ENCODE results near the gene HSD11B2.

HSD11B2 gene

DNA sequence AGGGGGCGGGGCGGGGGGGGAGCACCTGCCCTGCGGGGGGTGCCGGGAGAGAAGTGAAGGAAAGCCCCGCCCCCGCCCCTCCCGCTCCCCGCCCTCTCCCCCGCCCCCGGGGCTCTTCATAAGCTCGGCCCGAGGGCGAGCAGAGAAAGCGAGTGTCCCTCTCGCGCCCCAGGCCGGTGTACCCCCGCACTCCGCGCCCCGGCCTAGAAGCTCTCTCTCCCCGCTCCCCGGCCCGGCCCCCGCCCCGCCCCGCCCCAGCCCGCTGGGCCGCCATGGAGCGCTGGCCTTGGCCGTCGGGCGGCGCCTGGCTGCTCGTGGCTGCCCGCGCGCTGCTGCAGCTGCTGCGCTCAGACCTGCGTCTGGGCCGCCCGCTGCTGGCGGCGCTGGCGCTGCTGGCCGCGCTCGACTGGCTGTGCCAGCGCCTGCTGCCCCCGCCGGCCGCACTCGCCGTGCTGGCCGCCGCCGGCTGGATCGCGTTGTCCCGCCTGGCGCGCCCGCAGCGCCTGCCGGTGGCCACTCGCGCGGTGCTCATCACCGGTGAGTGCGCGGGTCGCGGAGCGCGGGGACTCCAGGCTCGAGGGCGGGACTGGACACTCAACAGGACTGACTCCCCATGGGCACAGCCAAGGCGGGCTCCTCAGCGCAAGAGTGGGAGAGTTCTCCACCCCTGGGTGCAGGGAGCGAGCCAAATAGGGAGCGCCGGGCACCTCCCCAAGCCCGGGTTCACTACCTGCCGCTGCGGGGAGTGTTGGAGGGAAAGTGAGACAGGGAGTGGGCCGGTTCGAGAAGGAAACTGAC is at the start of gene HSD11B2:
HSD11B2 (plus strand) TSS at position 145 of the 798 bp plus-strand sequence; CDS start at position 273, 128 bp downstream.
- intact Hi-C loops (cut with DNase I) = loop anchor here (5.0 kb wide), 1 partner anchor 36 kb away; no protein-coding TSS in a partner anchor

DNA sequence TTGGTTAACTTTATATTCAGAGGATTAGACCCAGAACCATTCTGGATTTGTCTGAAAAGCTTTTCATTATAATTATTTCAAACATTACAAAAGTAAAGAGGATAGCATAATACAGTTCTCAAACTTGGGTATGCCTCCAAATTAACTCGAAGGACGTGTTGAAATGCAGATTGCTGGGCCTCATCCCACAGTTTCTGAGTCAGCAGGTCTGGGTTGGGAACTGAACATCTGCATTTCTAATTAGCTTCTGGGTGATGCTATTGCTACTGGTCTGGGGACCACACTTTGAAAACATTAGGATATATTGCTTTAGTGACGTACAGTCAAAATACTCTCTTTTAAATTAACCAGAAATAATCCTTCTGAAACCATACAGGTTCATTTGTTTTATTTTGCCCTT is 47.6 kb upstream of the HSD11B2 start:
- intact Hi-C loops (cut with DNase I) = no loop called here
- DNase-seq = no peak

More for the DNA sequence above, at the start of gene HSD11B2:
- peak in 8 of 10 donors; percentile 24 to 93 (median 44) for DNase-seq

DNA sequence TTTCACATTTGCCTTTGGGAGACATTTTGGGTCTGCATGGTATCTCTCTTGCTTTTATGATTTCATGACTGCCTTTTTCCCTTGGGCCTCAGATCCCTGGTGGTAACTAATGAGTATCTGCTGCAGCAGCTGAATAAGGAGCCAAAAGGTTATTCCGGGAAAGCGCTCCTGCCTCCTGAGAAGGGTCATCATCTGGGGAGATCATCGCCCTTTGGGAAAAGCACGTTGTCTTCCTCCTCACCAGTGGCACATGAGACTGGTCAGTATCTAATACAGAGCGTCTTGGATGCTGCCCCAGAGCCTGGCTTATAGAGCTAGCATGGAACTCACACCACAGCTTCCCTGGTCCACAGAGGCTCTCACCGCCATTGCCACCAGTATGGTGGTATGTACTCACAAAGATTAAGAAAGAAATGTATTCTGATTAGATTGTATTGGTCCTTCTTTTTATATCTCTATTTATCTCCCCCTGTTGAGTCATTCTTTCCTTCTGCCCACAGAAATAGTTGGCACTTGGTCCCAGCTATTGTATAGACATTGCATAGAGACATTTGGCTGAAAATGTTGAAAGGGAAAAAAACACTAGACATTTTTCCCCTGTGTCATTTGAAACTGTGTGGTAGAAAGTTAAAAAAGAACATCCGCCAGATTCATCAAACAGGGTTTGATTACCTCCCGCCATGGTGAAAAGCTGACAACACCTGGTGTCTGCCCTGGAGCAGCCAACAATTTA is 46.0 kb upstream of the HSD11B2 start:
- DNase-seq = no peak
- intact Hi-C loops (cut with DNase I) = no loop called here

DNA sequence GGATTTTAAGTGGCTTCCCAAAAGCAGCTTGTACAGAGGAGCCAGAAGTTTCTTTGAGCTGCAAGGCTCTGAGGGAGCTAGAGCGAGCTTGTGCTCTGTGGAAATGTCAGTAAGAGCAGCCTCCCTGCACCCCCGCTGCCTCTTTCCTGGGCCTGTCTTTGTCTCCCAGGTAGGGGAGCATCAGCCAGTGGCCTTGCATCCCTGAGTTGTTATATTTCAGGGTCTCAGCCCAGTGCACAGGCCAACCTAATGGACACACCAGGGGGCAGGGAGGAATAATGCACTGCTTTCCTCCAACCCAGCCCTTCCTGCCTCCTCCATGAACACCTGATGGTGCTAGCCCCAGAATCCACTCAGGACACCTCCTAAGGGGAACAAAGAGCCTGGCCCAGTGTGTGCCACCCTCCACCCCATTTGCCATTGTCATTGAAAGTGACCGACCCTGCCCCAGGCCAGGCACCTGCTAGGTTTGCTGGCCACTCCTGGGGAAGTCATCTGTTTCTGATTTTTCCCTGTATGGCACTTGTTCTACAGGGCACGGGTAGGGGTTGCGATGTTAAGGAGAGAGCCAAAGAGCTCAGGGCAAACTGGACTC is 44.0 kb upstream of the HSD11B2 start:
- no peak for DNase-seq
- intact Hi-C loops (cut with DNase I) = no loop called here

DNA sequence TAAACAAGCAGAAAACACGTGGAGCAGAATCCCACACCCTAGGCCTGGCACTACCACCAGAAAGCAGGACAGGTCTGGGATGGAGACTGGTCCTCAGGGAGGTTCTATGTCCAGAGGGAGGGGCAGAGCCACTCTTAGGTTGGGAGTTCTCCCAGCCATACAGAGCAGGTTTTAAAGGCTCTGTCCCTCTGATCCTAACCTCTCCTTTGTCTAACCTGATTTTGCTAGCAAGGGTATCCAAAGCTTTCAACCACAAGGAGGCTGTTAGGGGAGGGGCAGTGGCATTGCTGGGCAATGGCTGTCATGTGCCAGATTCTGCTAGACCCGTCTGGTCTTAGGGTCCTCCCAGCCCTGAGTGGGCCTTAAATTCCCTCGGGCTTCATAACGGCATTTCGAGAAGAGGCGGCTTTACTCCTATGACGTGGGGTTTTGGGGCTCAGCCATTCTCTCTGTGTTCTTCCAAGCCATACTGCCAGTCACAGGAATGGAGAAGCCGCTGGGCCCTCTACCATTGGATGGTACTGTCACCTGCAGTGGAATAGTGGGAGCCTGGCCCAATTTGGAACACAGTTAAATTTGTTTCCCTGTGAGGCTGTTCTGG is 43.3 kb upstream of the HSD11B2 start:
- DNase-seq = peak in 1 of 10 donors; percentile 81
- intact Hi-C loops (cut with DNase I) = no loop called here

DNA sequence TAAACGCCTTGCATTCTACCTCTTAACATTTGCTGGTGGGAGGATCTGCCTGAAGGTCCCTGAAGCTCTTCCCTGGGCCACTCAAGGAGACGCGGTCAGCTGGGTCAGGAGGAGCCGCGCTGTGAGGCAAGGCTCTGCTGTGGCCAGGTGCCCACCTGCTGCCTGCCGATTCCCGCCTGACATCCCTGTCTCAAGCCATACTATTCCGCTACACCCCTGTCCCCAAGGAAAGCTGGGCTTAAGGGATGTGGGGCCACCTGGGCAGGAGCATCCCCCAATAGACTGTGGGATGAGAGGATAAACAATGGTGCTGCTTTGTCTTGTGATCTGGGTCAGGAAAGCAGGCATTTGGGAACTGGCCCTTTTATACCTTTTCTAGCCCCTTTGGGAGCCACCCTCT is 42.7 kb upstream of the HSD11B2 start:
- intact Hi-C loops (cut with DNase I) = no loop called here
- no peak for DNase-seq

DNA sequence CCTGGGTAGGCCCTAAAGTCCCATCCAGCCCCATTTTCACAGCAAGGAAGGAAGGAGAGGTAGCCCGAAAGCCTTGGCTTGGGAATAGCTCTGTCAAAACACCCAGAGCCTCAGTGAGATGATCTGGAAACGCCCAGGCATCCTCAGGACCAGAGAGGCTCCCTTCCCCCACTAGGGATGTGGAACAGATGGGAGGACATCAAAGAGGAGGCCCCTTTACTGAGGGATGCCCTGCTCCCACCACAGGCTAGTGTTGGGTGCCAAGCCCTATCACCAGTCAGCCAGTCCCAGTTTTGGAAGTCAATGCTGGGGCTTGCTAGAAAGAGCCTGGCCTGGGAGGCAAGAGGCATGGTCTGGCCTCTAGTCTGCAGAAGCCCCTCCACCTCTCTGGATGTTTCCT is 42.3 kb upstream of the HSD11B2 start:
- no peak for DNase-seq
- intact Hi-C loops (cut with DNase I) = no loop called here

DNA sequence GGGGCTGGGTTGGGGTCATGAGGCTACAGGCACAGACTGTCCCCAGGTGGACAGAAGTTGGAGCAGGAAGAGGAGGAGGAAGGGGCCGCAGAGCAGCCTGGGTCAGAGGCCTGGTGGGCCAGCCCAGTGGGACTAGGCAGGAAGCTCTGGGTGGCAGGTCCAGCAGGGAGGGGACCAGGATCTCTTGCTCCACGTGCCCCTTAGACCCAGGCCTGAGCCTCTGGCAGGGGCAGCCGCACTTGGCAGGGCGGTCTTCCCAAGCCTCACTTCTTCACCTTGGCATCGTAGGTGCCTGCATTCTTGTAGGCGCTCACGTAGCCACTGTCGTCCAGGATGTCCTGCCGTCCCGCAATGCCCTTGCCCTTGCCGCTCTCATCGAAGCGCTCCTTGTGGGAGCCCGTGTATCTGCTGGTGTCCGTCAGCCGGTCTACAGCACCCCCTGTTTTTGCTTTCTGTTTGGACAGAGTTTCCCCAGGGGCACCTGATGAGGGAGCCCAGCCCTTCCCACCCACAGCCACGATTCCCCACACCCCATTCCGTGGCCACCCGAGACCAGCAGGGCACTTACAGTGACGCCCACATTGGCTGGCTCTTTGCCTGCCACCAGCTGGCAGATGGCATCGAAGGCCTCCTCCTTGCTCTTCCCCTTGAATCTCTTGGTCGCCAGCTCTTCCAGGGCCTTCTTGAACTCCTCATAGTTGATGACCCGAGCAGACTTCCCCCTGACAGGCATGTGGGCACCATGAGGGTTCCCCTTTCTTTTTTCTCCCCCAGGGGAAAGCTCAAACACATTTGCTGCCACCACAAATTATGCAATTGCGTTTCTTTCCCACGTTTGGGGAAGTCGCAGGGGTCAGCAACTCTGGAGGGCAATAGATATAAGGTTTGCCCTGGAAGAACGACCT is 40.8 kb upstream of the HSD11B2 start:
- DNase-seq = peak in 5 of 10 donors; percentile 49 to 94 (median 61)
- intact Hi-C loops (cut with DNase I) = no loop called here

DNA sequence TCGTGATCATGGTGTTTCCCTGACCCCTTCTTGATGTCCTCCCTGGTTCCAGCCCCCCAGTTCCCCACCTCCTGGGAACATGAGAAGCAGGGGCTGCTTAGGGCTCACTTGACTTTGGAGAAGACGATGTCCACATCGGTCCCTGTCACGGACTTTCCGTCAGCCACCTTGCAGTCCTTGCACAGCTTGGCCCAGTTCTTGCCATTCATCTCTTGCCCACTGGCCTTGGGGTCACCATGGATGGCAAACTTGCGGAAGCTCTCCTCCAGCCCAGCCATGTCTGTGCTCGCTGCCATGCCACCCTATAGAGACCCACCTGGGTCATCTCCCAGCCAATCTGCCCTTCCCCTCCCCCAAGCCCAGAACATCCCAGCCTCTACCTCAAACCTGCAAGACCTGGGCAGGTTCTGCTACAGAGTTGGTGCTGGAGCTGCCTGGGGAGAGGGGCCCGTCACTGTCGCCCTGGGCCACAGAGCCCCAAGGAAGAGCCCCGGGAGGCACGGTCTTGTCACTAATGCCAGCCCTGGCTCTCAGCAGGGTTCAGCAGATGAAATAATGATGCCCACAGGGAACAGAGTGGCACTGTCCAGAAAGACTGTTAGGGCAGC is 40.0 kb upstream of the HSD11B2 start:
- DNase-seq = no peak
- intact Hi-C loops (cut with DNase I) = no loop called here

DNA sequence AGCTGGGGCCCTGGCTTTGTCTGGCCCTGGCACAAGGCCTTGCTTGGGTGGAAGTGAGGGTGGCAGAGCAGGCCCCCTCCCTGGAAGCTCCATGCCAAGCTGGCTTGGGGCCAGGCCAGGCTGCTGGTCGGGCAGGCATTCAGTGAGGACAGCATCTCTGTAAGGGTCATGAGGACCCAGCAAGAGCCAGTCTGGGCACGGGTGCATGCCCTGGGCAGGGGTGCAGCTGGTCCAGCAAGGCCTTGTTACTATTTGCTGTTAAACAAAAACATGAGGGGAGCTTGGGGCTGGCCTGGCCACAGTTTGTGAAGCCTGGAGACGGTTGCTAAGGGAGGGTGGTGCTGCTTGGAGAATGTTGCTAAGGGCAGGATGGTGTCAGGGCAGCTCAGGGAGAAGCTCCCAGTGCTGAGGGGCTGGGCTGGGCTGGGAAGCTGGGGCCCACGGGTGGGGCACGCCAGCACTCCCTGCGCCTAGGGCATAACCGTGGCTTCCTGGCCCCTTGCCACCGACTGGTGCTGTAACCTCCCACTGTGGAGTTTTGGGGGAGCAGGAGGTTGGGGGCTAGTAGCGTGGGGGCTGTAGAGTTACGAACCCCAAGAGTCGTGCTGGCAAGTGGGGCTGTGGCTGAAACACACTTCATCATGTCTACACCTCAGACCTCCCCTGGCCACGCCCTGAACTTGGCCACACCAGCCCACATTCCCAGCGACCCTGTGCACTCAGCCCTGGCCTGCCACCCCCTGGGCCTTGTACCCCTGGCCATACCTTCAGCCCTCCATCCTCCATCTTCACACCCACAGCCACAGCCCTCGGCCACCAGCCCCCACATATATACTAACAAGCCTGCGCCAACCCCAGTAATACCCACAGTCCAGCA is 39.3 kb upstream of the HSD11B2 start:
- peak; percentile 89 to 99 (median 93) for DNase-seq
- intact Hi-C loops (cut with DNase I) = no loop called here

DNA sequence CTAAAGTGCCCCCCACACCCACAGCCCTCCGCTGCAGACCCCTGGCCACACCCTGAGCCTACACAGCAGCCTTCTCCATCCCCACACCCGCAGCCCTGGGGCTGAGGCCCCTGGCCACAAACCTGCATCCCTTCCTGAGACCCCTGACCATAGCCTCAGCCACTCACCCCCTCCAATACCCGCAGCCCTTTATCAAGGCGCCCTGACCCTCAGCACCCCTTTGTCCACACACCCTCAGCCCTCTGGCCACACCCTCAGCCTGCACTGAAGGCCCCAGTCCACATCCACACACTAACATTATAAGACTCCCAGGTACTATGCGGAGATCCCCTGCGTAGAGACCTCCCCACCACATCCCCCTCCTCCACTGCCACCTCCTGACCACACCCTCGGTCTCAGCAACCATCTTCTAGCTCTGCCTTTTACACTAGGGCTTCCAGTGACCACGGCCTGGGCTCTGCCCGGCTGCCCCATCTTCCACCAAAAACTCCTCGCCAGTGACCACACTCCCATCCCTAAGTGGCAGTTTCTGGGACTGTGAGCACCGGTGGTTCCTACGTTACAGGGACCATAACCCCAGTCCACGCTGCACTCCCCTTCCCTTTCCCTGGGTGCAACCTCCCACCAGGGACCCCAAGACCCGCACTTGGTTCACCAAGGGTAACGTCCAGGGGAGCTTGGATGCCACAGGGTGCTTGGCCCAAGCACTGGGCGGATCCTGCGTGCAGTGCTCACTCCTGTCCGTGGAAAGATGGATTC is 38.4 kb upstream of the HSD11B2 start:
- intact Hi-C loops (cut with DNase I) = no loop called here
- no peak for DNase-seq

DNA sequence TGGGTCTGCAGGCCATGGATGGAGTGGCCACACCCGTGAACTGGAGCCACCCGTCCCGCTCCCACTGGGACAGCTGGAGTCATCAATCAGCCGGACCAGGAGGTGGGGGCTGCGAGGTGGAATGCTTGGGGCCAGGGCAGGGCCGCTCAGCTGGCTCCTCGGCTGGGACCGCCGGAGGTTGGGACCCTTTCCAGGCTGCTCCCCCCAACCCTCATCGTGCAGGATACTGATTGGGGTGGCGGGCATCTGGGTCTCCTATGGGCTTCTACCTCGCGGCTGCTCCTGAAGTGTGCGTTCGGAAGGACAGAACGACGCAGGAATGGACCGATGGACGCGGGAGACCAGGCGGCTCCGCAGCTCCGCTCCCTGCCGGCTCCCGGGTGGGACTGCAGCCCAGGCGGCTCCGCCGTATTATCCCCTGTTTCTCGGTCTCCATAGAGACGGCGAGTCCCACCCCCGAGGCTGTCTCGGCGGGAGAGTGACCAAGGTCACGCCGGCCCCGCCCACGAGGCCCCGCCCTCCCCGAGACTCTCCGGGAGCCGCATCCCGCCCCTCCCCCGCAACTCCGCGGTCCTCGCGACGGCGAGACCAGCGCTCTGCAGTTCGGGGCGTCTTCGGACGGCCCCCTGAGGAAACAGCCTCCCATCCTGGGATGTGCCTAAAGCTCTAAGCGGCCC is 37.7 kb upstream of the HSD11B2 start, which contains the start of gene TPPP3:
TPPP3 (minus strand) TSS at position 388 of the 677 bp plus-strand sequence. CDS start 2,387 bp downstream, outside the sequence.
- intact Hi-C loops (cut with DNase I) = no loop called here
- peak; percentile 79 to 98 (median 88) for DNase-seq

DNA sequence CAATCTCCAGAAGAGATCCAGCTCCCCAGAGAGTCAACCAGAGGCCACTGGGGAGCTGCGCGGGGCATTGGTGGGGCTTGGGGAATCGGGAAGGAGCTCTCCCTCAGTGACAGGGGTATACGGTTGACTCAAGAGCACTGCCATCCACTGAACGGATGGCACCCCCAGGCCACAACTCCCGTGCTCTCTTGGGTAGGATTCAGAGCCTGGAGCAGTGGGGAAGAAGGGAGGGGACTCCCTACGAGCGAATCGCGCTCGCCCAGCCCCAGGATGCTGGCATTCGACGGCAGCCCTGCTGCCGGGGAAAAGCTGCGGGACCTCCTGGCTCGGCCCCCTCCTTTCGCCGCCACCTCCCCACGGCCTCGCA is 37.1 kb upstream of the HSD11B2 start:
- intact Hi-C loops (cut with DNase I) = no loop called here
- DNase-seq = peak in 1 of 10 donors; percentile 86

DNA sequence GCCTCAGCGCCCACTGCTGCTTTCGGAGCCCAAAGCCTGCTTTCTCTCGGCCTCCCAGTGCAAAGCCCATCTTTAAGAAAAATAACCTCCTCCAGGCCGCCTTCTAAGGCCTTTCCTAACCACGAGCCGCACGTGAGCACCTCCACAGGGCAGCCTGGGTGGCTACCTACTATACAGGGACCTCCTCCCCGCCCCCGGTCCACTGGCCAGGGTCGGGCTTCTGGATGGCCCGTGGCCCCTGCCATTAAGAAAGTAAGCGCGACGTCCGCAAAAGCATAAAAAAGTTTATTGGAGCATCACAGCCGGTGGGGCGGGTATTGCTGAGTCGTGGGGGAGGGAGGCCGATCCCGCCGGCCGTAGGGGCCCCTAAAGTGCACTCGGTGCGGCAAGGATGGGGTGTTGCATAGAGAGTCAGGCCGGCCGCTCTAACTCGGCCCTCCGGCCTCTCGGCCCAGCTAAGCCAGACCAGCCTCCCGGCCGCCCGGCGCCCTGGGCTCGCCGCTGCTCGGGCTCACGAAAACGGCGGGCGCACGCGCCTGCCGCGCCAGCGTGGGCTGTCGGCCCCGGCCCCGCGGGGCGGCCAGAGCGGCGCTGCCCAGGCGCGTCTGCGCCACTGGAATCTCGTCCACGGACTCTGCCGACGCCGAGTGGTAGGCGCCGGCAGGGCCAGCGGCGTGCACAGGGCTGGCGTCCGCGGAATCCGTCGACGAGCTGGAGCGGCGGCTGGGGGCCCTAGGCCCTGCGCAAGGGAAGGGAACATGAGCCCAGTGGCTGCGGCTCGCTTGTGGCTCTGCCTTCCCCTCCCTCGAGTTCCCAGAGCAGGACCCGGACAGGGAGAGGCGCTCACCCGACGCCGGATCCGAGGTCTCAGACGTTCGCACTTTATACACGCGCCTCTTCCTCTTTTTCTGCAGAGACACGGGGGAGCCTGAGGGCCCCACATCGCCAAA is 36.5 kb upstream of the HSD11B2 start:
- peak in 1 of 10 donors; percentile 82 for DNase-seq
- intact Hi-C loops (cut with DNase I) = no loop called here

DNA sequence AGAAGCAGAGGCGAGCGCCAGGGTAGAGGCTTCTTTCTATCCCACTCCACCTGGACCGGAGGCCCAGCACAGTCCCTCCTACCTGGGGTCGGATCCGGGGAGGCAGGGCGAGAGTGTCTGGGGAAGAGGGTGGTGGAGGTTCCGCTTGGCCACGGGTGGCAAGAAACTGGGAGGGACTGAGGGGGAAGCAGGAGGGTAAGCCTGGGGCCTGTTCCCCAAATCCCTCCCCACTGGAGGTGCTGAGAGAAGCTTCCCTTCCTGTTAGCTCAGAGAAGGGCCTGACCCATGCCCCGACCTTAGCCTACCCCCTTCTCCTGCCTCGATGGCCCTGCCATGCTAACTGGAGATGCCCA is 35.8 kb upstream of the HSD11B2 start:
- DNase-seq = peak in 1 of 10 donors; percentile 76

More for the DNA sequence above, 35.8 kb upstream of the HSD11B2 start:
- intact Hi-C loops (cut with DNase I) = no loop called here
